ENCODE results near the gene CEACAM1.
"Not testable (repeated sequence)": the region's sequence is repeated elsewhere in the genome, so short reads cannot be mapped to it uniquely, and the experiment has no call there.

CEACAM1 gene

DNA sequence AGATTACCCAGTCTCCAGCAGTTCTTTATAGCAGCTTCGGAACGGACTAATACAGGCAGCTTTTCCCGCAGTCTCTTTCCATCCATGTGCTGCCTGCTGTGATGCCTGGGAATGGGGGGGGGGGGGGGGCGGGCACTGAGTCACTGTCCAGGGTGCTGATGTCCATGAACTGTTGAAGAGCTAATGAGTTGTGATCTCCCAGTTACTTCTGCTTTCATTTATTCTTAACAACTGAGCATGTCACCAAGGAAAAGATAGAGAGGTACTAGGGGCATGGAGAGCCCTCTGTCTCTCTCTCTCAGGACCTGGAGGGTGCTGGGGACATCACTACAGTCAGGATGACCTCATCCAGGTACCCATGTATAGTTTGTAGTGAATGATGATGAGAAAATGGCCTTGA lies 20.3 kb upstream of the CEACAM1 start:
- DNase-seq (ENCODE audit: low read depth): no peak

DNA sequence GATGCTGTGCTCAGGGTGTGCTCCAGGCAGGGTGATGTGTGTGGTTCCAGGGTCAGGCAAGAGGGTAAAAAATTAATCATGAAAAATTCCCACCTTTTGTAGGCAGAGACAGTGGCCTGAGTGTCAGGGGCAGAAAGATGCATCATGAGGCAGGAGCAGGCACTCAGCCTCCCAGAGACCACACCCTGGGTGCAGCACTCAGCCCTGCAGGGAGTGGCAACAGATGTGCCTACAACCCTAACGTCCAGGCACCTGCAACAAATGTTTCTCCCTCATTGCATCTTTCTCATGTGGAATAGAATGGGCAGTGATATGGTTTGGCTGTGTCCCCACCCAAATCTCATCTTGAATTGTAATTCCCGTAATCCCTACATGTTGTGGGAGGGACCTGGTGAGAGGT lies 19.6 kb upstream of the CEACAM1 start:
- no peak for DNase-seq (ENCODE audit: low read depth)

DNA sequence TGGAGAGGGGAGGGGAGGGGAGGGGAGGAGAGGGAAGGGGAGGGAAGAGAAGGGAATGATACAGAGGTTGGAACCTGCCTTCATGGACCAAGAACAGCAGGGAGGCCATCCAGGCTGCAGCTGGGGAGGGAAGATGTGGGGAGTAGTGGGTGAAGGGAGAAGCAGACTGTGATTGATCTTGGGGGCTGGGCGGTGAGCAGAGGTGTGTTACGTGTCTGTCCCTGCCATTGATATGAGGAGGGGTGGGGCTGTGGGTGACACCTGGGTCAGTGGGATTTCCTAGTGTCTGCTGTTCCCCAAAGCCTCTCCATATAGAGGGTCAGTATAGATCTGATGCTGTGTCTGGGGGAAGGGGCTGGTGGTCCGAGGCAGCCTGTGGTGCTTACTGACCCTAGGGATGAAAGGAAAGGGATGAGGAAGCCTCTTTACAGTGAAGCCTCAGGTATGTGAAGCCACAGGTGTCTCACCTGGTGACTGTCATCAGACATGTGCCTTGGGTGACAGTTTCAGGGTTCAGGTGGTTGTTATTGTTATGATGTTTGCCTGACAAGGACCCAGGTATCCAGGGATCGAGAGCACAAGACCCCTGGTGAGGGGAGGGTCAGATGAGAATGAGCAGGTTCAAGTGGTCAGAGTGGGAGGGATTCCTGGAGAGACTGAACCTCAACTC lies 18.7 kb upstream of the CEACAM1 start:
- no peak for DNase-seq (ENCODE audit: low read depth)

DNA sequence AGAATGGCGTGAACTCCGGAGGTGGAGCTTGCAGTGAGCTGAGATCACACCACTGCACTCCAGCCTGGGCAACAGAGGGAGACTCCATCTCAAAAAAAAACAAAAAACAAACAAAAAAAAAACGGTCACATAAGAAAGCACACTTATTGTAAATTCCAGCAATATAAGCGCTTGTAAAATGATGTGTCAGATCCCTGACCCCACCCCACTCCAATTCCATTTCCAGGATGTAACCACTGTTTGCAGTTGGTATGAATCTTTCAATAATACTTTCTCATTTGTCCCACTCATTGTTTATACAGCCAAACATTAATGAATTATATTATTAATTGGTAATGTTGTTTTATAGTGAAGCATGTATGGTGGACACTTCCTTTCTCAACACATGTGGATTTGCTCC lies 15.9 kb upstream of the CEACAM1 start:
- DNase-seq (ENCODE audit: low read depth): no peak

DNA sequence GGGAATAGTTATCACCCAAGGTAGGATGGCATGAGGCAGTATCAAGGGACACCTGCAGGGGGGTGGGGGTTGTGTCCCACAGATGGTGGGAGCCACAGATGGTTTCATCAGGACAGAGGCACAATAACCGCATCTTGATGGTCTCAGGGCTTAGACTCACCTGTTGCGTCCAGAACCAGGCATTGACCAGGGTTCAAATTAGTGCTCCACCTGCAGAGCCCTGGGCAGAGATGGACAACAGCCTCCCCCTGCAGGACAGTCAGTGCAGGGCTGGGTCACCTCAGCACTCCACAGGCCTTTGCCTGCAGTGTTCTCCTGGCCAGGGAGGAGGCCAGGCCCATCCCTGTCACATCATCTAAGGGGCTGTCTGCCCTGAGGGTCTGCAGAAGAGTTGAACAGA lies 14.5 kb upstream of the CEACAM1 start:
- DNase-seq (ENCODE audit: low read depth): no peak

DNA sequence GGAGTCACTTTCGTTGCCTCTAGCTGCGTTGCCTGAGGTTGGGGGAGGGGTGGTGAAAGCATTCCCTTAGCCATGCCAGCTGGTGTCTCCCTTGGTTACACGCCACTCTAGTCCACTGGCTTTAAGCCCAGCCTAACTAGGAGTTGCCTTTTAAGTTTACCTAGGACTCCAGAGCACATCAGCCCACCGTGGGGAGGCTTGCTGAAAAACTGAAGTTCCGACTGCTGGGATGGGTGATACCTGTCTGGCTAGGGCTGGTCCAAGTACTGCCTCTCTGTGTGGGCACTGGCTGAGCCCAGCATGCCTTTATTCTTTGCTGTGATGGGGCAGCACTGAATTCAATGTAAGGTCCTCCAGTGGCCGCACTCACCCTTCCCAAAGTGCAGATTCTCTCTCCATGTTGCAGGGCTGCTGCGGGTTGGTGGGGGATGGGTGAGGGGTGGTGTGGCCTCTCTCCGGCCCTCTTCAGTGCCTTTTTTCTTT lies 11.8 kb upstream of the CEACAM1 start:
- no peak for DNase-seq (ENCODE audit: low read depth)

DNA sequence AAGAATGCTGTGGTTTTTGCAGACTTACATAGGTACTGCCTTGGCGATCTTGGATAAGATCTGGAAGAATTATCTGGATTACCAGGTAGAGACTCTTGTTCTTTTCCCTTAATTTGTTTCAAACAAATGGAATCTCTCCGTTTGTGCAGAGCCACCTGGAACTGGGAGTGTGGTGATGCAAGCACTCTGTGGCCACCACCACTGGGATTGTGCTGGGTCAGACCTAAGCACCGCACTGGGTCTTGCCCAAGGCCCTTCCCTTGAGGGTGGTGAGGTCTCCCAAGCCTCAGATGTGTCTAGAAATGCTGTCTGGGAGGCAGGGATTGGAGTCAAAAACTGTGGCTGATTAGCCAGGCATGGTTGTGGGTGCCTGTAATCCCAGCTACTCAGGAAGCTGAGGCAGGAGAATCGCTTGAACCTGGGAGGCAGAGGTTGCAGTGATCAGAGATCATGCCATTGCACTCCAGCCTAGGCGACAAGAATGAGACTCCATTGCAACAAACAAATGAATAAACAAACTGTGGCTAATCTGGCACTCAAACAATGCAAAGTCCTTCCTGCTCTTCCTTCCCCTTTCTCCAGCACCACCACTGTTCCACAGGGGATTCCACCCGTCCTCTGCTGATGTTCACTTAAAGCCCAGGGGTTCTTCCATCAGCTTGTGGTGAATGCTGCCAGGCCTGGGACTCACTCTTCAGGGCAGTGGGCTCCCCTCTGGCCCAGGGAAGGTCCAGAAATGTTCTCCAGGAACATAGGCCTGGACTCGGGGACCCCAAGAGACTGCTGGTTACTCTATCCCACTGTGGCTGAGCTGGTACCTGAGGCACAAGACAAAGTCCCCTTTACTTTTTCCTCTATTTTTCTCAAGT lies 10.8 kb upstream of the CEACAM1 start:
- no peak for DNase-seq (ENCODE audit: low read depth)

DNA sequence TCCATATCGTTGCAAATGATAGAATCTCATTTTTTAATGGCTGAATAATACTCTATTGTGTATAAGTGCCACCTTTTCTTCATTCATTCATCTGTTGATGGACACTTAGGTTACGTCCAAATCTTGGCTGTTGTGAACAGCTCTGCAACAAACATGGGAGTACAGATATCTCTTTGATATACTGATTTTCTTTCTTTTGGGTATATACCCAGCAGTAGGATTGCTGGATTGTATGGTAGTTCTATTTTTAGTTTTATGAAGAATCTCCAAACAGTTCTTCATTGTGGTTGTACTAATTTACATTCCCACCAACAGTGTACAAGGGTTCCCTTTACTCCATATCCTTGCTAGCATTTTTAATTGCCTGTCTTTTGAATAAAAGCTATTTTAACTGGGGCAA lies 7.0 kb upstream of the CEACAM1 start:
- not testable (repeated sequence) for DNase-seq (ENCODE audit: low read depth)

DNA sequence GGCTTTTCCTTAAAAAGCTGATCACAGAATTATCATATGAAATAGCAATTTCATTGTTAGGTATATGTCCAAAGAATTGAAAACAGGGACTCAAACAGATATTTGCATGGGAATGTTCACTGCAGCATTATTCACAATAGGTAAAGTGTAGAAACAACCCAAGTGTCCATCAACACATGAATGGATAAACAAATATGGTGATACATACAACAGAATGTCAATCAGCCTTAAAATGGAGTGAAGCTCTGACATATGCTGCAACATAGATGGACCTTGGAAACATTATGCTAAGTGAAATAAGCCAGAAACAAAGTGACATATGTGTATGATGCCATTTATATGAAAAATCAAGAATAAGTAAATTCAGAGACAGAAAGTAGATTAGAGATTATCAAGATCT lies 6.1 kb upstream of the CEACAM1 start:
- DNase-seq (ENCODE audit: low read depth): no peak

DNA sequence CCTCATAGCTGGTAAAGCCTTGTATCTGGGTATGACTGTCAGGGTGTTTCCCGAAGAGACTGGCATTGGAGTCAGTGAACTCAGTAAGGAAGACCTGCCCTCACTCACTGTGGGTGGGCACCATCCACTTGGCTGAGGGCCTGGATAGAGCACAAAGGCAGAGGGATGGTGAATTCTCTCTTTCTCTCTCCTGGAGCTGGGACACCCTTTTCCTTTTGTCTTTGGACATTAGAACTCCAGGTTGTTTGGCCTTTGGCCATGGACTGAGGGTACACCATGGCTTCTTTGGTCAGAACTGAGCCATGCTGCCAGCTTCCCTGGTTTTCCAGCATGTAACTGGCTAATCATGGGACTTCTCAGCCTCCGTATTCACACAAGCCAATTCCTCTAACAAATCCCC lies 4.6 kb upstream of the CEACAM1 start:
- DNase-seq (ENCODE audit: low read depth): no peak

DNA sequence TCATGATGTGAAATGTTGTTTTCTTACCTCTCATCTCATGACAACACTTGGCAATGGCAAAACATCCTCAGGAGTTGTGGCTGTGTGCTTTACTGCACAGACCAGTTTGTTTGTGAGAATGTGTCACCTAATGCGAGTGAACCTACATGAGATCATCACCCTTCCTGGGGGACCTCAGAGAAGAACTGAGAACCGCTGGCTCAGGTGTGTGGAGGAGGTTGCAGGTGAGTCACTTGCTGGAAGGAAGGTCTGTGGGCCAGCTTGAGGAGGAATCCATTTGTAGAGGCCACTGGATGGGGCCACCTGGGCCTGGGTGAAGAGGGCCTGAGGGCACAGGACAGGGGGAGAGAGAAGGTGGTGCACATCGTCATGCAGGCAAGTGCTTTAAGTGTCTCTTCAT lies 3.0 kb upstream of the CEACAM1 start:
- DNase-seq (ENCODE audit: low read depth): no peak

DNA sequence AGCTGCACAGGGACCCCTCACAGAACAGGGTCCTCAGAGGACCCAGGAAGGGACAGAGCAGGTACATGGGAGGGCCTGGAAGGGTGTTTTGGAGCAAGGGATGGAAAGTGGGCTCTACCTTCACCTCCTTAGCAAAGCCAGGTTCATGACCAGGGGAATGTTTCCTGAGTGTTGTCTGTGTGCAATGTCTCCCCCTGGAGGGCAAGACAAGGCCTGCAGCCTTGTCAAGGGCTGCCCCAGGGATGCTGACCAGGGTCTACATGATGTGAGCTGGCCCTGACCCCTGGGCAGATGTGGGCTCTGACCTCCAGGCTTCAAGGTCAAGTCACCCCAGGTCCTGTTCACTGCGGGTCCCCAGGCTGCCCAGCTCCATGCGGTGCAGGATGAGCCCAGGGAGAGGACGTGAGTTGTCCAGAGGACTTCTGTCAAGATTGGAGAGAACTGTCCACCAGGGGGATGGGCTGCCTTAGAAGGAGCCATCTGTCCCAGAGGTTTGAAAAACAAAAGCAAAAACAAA lies 1.0 kb upstream of the CEACAM1 start:
- DNase-seq (ENCODE audit: low read depth): no peak

DNA sequence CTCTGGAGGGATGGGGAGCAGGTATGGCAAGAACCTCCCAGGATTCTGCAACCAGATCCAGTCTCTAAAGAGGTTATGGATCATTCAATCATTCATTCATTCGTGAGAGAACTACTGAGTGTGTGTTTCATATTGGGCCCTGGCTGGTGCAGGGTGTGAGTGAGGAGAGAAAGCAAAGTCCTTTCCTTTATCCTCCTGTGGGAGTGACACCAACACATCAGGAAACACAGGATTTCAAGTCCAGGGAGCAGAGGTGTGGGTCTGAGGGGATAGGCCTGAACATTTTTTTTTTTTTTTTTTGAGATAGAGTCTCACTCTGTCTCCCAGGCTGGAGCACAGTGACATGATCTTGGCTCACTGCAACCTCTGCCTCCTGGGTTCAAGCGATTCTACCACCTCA lies 3.3 kb downstream of the CEACAM1 start:
- no peak for DNase-seq (ENCODE audit: low read depth)

DNA sequence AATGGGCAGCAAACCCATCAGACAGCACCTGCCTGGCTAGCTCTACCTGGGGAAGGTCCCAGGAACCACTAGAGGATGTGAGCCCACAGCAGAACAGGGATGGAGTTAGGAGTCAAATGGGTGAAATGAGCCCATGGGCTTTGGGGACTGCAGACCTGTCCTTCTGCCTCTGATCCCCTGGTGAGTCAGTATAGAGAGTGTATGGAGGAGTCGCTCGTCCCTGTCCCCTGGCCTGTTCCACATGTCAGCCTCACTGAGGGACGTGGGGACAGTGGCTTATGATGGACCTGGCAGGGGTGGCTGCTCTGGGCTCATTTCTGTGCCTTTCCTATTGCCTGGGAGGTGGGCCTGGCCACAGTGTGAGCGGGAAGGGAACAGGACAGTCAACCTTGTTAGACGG lies 4.0 kb downstream of the CEACAM1 start:
- no peak for DNase-seq (ENCODE audit: low read depth)

DNA sequence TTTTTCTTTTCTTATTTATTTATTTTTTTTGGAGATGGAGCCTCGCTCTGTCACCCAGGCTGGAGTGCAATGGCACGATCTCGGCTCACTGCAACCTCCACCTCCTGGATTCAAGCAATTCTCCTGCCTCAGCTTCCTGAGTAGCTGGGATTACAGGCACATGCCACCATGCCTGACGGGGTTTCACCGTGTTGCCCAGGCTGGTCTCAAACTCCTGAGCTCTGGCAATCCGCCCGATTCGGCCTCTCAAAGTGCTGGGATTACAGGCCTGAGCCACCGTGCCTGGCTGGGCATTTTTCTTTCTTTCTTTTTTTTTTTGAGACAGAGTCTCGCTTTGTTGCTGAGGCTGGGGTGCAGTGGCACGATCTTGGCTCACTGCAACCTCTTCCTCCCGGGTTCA lies 6.0 kb downstream of the CEACAM1 start:
- not testable (repeated sequence) for DNase-seq (ENCODE audit: low read depth)

DNA sequence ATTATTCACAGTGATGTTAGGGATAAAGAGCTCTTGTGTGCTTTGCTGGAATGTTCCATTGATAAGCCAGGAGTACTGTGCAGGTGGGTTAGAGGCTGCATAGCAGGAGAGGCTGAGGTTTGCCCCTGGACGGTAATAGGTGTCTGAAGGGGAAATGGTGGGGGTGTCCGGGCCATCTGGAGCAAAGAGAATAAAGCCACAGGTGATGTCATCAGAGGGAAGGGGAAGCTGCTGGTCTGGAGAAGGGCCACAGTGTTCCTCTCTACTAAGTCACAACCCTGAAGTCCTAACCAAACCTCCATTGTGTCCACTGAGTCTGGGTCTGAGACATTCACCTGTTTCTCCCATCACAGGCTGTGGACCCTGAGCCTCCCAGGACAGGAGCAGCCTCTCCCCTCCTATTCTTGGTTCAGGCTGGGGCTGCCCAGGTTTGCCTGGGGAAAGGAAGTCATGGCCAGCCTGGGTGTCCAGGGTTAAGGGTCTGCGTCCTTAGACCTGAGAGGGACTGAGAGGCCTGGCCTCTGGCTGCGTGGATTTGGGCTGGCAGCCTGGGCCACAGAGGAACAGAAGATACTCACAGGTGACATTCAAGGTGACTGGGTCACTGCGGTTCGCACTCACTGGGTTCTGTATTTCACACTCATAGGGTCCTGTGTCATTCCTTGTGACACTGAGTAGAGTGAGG lies 6.8 kb downstream of the CEACAM1 start:
- no peak for DNase-seq (ENCODE audit: low read depth)

DNA sequence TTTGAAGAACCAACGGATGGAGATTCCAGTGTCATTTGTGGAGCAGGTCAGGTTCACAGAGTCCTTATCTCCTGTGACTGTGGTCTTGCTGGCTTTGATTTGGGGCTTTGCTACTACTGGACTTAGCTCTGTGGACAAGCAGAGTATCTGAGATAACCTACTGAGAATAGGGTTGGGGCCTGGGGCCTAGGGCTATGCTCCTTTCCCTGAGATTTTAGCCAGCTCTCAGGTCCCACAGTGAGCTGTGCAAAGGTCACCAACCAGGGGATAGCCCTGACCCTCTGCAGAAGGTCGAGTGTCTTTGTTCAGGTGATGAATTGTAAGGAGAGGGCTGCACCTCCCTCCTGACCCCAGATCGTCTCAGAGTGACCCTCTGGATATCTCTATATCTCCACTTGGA lies 9.2 kb downstream of the CEACAM1 start:
- DNase-seq (ENCODE audit: low read depth): no peak

DNA sequence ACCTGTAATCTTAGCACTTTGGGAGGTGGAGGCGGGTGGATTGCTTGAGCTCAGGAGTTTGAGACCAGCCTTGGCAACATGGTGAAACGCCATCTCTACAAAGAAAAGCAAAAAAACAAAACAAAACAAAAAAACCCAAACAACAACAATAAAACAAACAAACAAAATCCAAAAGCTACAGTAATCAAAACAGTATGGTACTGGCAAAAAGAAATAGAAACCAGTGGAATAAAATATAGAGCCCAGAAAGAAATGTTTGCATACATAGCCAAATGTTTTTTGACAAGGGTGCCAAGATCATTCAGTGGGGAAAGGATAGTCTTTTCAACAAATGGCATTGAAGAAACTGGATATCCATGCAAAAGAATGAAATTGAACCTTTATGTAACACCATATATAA lies 11.5 kb downstream of the CEACAM1 start:
- DNase-seq (ENCODE audit: low read depth): no peak

DNA sequence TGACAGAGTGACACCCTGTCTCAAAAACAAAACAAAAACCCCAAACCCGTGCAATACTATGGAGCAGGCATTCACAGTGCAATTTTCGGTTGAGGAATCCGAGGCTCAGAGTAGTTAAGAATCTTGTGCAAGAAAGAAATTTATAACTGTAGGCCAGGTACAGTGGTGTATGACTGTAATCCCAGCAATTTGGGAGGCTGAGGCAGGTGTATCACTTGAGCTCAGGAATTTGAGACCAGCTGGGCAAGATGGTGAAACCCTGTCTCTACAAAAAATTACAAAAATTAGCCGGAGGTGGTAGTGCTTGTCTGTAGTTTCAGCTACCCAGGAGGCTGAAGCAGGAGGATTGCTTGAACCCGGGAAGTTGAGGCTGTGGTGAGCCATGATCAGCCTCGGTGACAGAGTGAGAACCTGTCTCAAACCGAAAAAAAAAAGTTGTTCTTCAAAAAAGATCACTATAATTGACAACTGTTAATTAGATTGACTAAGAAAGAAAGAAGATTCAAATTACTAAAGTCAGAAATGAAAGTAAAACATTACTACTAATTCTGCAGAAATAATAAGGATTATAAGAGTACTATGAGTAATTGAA lies 12.9 kb downstream of the CEACAM1 start:
- no peak for DNase-seq (ENCODE audit: low read depth)

DNA sequence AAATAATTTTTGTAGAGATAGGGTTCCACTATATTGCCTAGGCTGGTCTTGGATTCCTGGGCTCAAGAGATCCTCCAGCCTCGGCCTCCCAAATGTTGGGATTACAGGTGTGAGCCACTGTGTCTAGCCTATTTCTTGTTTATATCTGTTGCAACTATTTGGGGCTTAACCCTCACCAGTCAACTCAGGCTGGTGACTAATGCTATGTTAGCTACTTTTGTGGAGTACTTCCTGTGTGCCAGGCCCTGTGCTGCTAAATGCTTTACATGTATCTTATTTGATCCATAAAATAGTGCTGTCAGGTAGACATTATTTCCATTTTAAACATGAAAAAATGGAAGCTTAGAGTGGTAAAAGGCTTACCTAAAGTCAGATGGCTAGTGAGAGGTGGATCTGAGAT lies 13.8 kb downstream of the CEACAM1 start:
- no peak for DNase-seq (ENCODE audit: low read depth)

DNA sequence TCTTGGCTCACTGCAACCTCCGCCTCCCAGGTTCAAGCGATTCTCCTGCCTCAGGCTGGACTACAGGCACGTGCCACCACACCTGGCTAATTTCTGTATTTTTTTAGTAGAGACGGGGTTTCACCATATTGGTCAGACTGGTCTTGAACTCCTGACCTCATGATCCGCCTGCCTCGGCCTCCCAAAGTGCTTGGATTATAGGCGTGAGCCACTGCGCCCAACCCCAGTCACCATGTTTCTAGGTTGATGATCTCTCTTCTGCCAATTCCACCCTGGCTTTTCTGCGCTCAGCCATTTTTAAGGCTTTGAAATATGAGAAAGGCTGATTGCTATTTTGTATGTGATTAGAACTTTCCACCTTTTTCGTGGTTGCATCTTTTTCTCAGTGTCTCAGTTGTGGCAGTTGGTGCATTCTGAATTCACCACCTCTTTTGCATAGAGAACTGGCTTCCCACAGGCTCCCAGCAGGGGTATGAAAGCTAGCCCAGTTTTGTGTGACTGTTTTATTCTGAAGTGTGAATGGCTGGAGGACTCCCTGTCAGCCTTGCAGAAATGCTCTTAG lies 15.5 kb downstream of the CEACAM1 start:
- DNase-seq (ENCODE audit: low read depth): no peak

DNA sequence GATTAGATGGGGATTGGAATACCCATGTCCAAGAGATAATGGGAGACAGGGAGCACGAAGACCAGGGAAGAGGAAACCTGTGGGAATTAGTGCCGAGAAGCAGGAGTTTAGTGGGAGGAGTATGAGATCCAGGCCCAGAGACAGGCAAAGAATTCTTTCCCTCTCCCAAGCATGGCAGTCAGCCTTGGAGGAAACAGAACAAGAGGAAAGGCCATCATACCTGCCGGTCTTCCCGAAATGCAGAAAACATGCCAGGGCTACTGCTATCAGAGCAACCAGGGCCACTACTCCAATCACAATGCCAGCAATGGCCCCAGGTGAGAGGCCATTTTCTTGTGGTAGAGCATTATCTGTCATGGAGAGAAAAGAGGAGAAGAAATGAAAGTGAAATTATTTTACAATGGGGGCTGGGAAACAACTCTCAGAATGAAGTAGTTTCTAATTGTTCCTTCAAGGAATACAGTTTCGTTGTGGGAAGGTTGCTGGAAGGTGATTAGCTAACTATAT lies 16.1 kb downstream of the CEACAM1 start:
- no peak for DNase-seq (ENCODE audit: low read depth)
